ENCODE measurements around the gene MPC1. TPM values are rescaled to one million over a fixed set of nuclear protein-coding genes. Genes with fewer than 3 reads are reported as not detected.

MPC1 gene
- 4.1 to 5.3 TPM (median 4.5 TPM) in 5 replicates for total RNA-seq (2022; extraction: Qiagen RNA extraction)

DNA sequence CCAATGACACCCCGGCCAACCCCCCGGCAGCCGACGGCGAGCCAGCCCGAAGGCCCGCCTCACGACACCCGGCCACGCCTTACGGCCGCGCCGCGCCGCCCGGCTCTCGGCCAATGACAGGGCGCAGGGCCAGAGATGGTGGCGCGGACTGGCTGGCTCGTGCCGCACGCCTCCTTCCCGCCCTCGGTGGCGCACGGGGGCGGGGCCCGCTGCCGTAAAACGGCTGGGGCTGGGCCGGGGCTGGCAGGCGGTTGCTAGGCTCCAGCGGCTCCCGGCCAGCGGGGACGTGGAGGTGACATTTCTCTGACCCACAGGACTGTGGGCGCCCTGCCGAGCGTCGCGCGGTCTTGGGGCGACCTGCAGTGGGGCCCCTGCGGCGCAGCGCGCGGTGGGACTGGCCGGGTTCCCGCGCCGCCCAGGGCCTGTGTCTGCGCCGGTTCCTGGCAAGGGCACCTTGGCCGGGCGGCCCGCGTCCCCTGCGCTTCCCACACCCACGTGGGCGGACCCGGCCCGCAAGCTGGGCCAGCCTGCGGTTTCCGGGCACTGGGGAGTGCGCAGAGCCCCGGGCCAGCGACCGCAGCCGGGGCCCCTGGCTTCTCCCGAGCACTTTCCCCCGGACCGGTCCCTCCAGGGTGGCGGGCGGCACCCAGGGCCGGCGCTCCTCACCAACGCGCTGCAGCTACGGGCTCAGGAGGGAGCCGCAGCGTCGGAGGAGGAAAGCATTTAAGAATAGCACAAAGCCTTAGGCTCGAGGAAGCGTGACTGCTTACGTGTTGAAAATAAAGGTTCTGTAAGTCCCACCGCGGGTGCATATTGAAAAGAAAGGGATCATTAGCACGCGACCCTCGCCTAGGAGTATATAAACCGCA is at the start of gene MPC1:
Gene MPC1 (minus strand): TSS at position 8 of the 869 bp plus-strand sequence. CDS start 64 bp downstream, outside the sequence.

DNA sequence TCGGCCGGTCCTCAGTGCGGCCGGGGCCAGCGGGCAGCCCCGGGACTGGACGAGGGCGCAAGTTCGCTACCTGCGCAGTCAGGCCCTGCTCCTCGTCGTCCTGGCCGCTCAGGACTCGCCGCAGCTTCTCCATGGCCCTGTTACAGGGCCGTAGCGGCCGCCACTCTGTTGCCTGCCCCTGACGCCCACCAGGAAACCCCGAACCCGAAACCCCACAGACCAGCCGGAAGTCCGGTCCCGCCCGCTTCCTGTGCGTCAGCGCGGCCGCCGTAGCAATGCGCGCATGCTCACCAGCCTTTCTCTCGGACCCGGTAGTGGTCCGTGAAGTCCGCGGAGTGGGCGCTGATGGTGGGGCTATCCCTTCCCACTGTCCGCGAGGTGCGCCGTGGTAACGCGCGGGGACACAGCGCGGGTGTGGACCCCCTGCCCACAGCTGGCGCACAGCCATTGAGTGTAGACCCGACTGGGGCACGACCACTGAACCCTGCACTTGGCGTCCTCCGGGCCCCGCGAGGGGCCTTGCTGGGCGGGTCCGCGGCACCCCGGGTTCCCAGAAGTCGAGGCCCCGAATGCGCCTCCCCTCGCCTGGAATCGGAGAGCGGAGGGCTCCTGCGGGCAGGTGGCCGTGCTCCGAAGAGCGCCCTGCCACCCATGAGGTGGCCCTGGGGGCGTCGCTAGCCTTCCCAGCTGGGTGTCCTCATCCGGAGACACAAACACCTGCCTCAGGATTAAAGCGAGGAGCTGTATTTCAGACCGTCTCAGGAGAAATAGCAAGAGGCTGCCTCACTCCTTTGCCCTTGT is 40.2 kb downstream of the MPC1 start, which contains the start of gene SFT2D1:
Gene SFT2D1 (minus strand): TSS at position 197 of the 801 bp plus-strand sequence. CDS start 64 bp downstream, at position 133.

Other genes with a start within 250 kb of the MPC1 start
- gene TBXT, start 215.1 kb downstream of the MPC1 start, total RNA-seq (2022; extraction: Qiagen RNA extraction): not detected in 5 replicates
- 0.08 to 0.22 TPM (median 0.09 TPM) in 5 replicates for gene PRR18, start 74.5 kb downstream of the MPC1 start, total RNA-seq (2022; extraction: Qiagen RNA extraction)
- 36.6 to 44.9 TPM (median 42.3 TPM) in 5 replicates for gene SFT2D1, start 40.4 kb downstream of the MPC1 start, total RNA-seq (2022; extraction: Qiagen RNA extraction)
- gene RAMACL, start 203.7 kb upstream of the MPC1 start, total RNA-seq (2022; extraction: Qiagen RNA extraction): 0.13 to 0.20 TPM (median 0.16 TPM) in 4 of 5 replicates, not detected in the other
- 0.07 to 0.30 TPM (median 0.08 TPM) in 5 replicates for gene RPS6KA2, start 244.3 kb upstream of the MPC1 start, total RNA-seq (2022; extraction: Qiagen RNA extraction)